ENCODE results near the gene MMP24. TPM values are rescaled to one million over a fixed set of nuclear protein-coding genes. Genes with fewer than 3 reads are reported as not detected.
"Not testable (repeated sequence)": the region's sequence is repeated elsewhere in the genome, so short reads cannot be mapped to it uniquely, and the experiment has no call there.

Gene MMP24
- total RNA-seq, 1 experiment from 2014 or later, result 14.8 TPM

- DNase-seq, result no peak
- H3K36me3 ChIP-seq (replicated peaks; ENCODE audit: control insufficient read depth, insufficient read depth, low read length), result no peaks in the 10 kb centered on the region
- no peaks in the 10 kb centered on the region for H3K27me3 ChIP-seq (ENCODE audit: control insufficient read depth, insufficient read depth, low read length)
- H3K4me3 ChIP-seq (ENCODE audit: insufficient read depth, low read depth, low read length), result no peak overlapping the region
Observed at GRCh38 chr20:35238735-35239134, 12.2 kb downstream of the MMP24 start.

GRCh38 chr20:35240083-35240810 is 13.8 kb downstream of the MMP24 start:
- DNase-seq, result no peak
- no peaks in the 10 kb centered on the region for H3K36me3 ChIP-seq (replicated peaks; ENCODE audit: control insufficient read depth, insufficient read depth, low read length)
- no peak overlapping the region for H3K4me3 ChIP-seq (ENCODE audit: insufficient read depth, low read depth, low read length)
- no peaks in the 10 kb centered on the region for H3K27me3 ChIP-seq (ENCODE audit: control insufficient read depth, insufficient read depth, low read length)

GRCh38 chr20:35240811-35241293 is 14.4 kb downstream of the MMP24 start:
- Histone ChIP-seq H3K27me3 (ENCODE audit: control insufficient read depth, insufficient read depth, low read length) (no peaks in the 10 kb centered on the region), H3K4me3 (ENCODE audit: insufficient read depth, low read depth, low read length) (no peak overlapping the region), H3K36me3 (replicated peaks; ENCODE audit: control insufficient read depth, insufficient read depth, low read length) (no peaks in the 10 kb centered on the region)
- no peak for DNase-seq

GRCh38 chr20:35243317-35243716 is 16.8 kb downstream of the MMP24 start:
- no peak for DNase-seq
- no peaks in the 10 kb centered on the region for H3K27me3 ChIP-seq (ENCODE audit: control insufficient read depth, insufficient read depth, low read length)
- no peak overlapping the region for H3K4me3 ChIP-seq (ENCODE audit: insufficient read depth, low read depth, low read length)
- peaks cover 2% of the 10 kb centered on the region for H3K36me3 ChIP-seq (replicated peaks; ENCODE audit: control insufficient read depth, insufficient read depth, low read length)

- Histone ChIP-seq H3K4me3 (ENCODE audit: insufficient read depth, low read depth, low read length) (no peak overlapping the region), H3K27me3 (ENCODE audit: control insufficient read depth, insufficient read depth, low read length) (no peaks in the 10 kb centered on the region), H3K36me3 (replicated peaks; ENCODE audit: control insufficient read depth, insufficient read depth, low read length) (peaks cover 2% of the 10 kb centered on the region)
- no peak for DNase-seq
Observed at GRCh38 chr20:35243986-35244385, 17.5 kb downstream of the MMP24 start.

GRCh38 chr20:35246723-35247122 is 20.2 kb downstream of the MMP24 start:
- no peaks in the 10 kb centered on the region for H3K27me3 ChIP-seq (ENCODE audit: control insufficient read depth, insufficient read depth, low read length)
- peaks cover 6% of the 10 kb centered on the region for H3K36me3 ChIP-seq (replicated peaks; ENCODE audit: control insufficient read depth, insufficient read depth, low read length)
- H3K4me3 ChIP-seq (ENCODE audit: insufficient read depth, low read depth, low read length), result no peak overlapping the region
- DNase-seq, result no peak

- Histone ChIP-seq H3K4me3 (ENCODE audit: insufficient read depth, low read depth, low read length) (no peak overlapping the region), H3K27me3 (ENCODE audit: control insufficient read depth, insufficient read depth, low read length) (no peaks in the 10 kb centered on the region), H3K36me3 (replicated peaks; ENCODE audit: control insufficient read depth, insufficient read depth, low read length) (peaks cover 7% of the 10 kb centered on the region)
- peak; percentile 29 for DNase-seq
Observed at GRCh38 chr20:35248641-35249475, 22.4 kb downstream of the MMP24 start.

GRCh38 chr20:35251613-35251940 is 25.1 kb downstream of the MMP24 start:
- Histone ChIP-seq H3K4me3 (ENCODE audit: insufficient read depth, low read depth, low read length) (no peak overlapping the region), H3K36me3 (replicated peaks; ENCODE audit: control insufficient read depth, insufficient read depth, low read length) (peaks cover 10% of the 10 kb centered on the region)

GRCh38 chr20:35252037-35252461 is 25.6 kb downstream of the MMP24 start:
- Histone ChIP-seq H3K27me3 (ENCODE audit: control insufficient read depth, insufficient read depth, low read length) (no peaks in the 10 kb centered on the region), H3K36me3 (replicated peaks; ENCODE audit: control insufficient read depth, insufficient read depth, low read length) (peaks cover 10% of the 10 kb centered on the region), H3K4me3 (ENCODE audit: insufficient read depth, low read depth, low read length) (no peak overlapping the region)

More at GRCh38 chr20:35251613-35251940, 25.1 kb downstream of the MMP24 start:
- DNase-seq, result no peak
- no peaks in the 10 kb centered on the region for H3K27me3 ChIP-seq (ENCODE audit: control insufficient read depth, insufficient read depth, low read length)

GRCh38 chr20:35252598-35252997 is 26.1 kb downstream of the MMP24 start:
- H3K36me3 ChIP-seq (replicated peaks; ENCODE audit: control insufficient read depth, insufficient read depth, low read length); H3K4me3 ChIP-seq (ENCODE audit: insufficient read depth, low read depth, low read length); DNase-seq; H3K27me3 ChIP-seq (ENCODE audit: control insufficient read depth, insufficient read depth, low read length): not testable (repeated sequence)

More at GRCh38 chr20:35252037-35252461, 25.6 kb downstream of the MMP24 start:
- DNase-seq, result no peak

- no peak overlapping the region for H3K4me3 ChIP-seq (ENCODE audit: insufficient read depth, low read depth, low read length)
- peak; percentile 51 for DNase-seq
Observed at GRCh38 chr20:35253010-35253409, 26.5 kb downstream of the MMP24 start.

GRCh38 chr20:35254448-35254999 is 28.0 kb downstream of the MMP24 start:
- DNase-seq, result no peak
- no peak overlapping the region for H3K4me3 ChIP-seq (ENCODE audit: insufficient read depth, low read depth, low read length)
- H3K27me3 ChIP-seq (ENCODE audit: control insufficient read depth, insufficient read depth, low read length), result no peaks in the 10 kb centered on the region
- peaks cover 8% of the 10 kb centered on the region for H3K36me3 ChIP-seq (replicated peaks; ENCODE audit: control insufficient read depth, insufficient read depth, low read length)

More at GRCh38 chr20:35253010-35253409, 26.5 kb downstream of the MMP24 start:
- Histone ChIP-seq H3K36me3 (replicated peaks; ENCODE audit: control insufficient read depth, insufficient read depth, low read length) (peaks cover 8% of the 10 kb centered on the region), H3K27me3 (ENCODE audit: control insufficient read depth, insufficient read depth, low read length) (no peaks in the 10 kb centered on the region)

- no peaks in the 10 kb centered on the region for H3K27me3 ChIP-seq (ENCODE audit: control insufficient read depth, insufficient read depth, low read length)
- H3K4me3 ChIP-seq (ENCODE audit: insufficient read depth, low read depth, low read length), result no peak overlapping the region
- H3K36me3 ChIP-seq (replicated peaks; ENCODE audit: control insufficient read depth, insufficient read depth, low read length), result peaks cover 3% of the 10 kb centered on the region
- DNase-seq, result no peak
Observed at GRCh38 chr20:35257175-35257909, 30.9 kb downstream of the MMP24 start.

- no peaks in the 10 kb centered on the region for H3K27me3 ChIP-seq (ENCODE audit: control insufficient read depth, insufficient read depth, low read length)
- DNase-seq, result peak; percentile 23
- H3K4me3 ChIP-seq (ENCODE audit: insufficient read depth, low read depth, low read length), result no peak overlapping the region
- H3K36me3 ChIP-seq (replicated peaks; ENCODE audit: control insufficient read depth, insufficient read depth, low read length), result no peaks in the 10 kb centered on the region; the same call in 1 of the 2 replicates
Observed at GRCh38 chr20:35260426-35260825, 33.9 kb downstream of the MMP24 start.
